T-helper 2 cell treated with Interferon-gamma antibody and Interleukin-4, amounts not matched to agents 100 ng/mL and 5 ng/mL, for 36 hours (primary cell): Measurements from ENCODE around the gene GRIA3. TPM values are rescaled to one million over a fixed set of nuclear protein-coding genes. Genes with fewer than 3 reads are reported as not detected.
"Not testable (repeated sequence)": the region's sequence is repeated elsewhere in the genome, so short reads cannot be mapped to it uniquely, and the experiment has no call there.

ENCODE experiments used
- intact Hi-C: fragments of 100-400 bp; cut with micrococcal nuclease; formaldehyde crosslinking; loops from one replicate; pipeline ENCODE4 v1.15.1; 2023
- total RNA-seq: library from RNA; stranded (reverse); gene quantifications from 2 replicates; pipeline ENCODE4 v1.2.3, GENCODE V29; 2022

The GRIA3 gene
- total RNA-seq, 1 donor from 2014 or later, result not detected

DNA sequence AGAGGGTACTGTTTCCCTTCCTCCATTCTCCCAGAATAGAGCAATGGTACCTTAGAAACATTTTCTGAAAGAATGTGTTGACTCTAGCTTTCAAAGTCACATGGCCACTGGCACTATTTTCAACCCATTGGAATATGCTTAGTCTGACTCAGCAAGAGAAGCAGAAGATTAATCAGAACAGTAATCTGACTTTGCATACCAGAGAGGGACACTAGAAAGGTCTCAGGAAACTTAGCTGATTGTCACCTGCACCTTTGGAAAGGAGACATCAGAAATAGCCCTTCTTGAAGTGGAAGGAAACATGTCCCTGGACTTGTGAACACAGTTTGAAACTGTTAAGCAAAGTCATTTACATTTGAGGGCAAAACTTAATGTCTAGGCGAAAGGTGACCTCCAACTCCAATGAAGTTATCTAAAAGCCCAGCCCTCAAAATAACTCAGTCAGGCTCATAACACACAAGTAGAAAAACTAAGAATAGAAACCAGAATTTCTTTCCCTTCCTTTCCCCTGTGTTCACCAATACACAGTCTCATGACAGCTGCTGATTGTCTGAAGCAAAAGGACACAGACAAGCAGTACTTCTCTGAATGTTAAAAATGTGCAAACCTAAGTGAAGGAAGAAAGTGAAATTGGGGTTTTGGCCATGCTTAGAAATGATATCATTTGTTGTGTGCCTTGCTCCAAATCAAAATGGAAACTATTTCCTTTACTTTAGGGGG lies 270.8 kb downstream of the GRIA3 start:
- intact Hi-C loops, result no loop called here

DNA sequence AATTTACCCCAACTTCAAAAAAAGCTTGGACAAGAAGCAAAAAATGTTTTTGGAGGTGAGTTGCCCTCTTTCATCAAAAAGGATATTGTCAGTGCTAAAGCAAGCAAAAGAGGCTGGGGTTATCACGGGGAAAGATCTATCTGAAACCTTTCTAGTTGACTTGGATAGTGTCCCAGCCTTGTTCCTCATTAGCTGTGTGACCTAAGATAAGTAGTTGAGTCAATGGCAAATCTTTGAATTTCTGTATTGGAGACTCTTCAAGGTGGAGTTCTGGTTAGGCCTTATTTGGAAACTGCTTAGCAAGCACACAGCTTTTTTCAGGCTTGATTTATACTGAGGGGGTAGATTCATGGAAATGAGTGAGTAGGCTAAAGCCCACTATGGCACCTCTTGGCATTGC lies 271.6 kb downstream of the GRIA3 start:
- intact Hi-C loops, result no loop called here

DNA sequence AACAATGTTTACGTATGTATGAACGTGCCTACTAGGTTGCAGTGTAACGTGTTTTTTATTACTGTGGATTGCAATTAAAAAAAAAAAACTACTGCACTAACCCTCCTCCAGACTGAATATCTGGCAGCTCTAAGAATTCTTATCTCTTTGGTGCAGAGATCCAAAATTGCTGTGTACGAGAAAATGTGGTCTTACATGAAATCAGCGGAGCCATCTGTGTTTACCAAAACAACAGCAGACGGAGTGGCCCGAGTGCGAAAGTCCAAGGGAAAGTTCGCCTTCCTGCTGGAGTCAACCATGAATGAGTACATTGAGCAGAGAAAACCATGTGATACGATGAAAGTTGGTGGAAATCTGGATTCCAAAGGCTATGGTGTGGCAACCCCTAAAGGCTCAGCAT lies 280.6 kb downstream of the GRIA3 start:
- intact Hi-C loops, result no loop called here

DNA sequence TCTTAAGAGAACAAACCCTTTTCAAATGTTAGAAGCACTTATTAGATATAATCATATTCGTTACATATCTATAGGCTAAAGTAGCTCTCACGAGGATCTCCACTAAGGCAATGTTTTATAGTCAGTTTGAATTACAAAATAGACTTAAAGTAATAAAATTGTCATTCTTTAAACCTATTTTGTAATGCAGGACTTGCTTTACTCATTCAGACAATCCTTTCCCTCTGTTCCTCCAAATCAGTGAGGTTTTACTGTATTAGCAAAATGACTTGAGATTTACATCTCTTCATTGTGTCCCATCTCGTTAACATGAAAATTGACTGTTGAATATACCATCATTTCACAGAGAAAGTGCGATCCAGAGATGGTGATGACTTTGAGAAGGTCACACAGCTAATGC lies 284.4 kb downstream of the GRIA3 start:
- intact Hi-C loops, result no loop called here

- intact Hi-C loops, result no loop called here
These were observed 291.1 kb downstream of the GRIA3 start for GRCh38 chrX:123475068-123475724.

- intact Hi-C loops, result no loop called here
These were observed 292.6 kb downstream of the GRIA3 start for GRCh38 chrX:123476611-123477219.

DNA sequence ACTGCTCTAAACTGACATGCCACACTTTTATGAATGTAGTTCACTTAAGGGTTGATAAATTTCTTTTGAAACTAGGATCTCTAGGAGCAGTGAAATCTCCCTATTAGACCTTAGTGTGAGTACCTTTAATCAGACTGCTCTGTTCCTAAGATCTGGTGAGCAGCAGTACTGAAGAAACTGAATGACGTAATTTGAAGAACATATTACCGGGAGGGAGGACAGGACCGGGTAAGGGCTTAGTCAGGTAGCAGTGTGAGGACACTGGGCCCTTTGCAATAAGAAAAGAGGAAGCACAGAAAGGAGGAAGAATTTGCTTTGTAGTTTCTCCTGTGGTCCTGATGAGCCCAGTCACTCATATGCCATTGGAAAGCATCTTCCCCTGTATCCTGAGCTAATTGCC lies 293.6 kb downstream of the GRIA3 start:
- intact Hi-C loops, result no loop called here

GRCh38 chrX:123481913-123482851 lies 298.1 kb downstream of the GRIA3 start:
- intact Hi-C loops, result no loop called here

DNA sequence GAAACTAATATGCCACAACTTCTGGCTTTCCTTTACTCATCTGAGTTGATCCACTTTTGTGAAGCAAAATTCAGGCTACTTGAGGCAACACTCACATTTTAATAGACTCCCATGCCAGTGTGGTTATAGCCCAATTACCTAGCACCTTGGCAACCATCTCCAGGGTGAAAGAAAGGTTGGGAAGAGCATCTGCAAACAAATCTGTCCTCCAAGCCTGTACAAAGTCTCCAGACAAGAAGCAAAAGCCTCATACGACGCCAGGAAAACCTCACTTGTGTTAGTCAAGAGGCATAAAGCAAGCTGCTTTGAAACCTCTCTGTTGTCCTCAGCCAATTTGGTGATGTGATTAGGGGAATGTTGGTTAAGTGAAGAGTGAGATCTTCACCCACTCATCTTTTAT lies 302.2 kb downstream of the GRIA3 start:
- intact Hi-C loops, result no loop called here

GRCh38 chrX:123487236-123487635 lies 303.2 kb downstream of the GRIA3 start:
- intact Hi-C loops, result no loop called here

DNA sequence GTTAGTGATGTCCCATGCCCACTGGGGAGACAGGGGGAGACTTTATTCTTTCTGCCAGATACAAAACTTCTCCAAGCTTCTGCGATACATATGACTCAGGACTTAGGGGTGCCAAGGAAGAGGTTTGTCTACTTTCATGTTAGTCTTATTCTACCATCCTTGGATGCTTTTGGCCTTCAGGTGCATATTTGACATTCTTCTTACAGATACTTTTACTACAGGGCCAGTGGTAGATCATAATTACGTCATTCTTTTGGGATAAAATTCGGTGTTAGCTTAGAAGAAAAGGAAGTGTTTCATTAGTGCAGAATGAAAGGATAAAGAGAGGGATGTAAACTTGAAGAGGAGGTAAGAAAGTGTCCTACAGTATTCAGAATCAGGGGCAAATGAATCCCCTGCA lies 303.6 kb downstream of the GRIA3 start:
- intact Hi-C loops, result no loop called here

- intact Hi-C loops, result no loop called here
These were observed 304.9 kb downstream of the GRIA3 start for GRCh38 chrX:123489011-123489410.

GRCh38 chrX:123493857-123494256 lies 309.8 kb downstream of the GRIA3 start:
- intact Hi-C loops, result no loop called here

DNA sequence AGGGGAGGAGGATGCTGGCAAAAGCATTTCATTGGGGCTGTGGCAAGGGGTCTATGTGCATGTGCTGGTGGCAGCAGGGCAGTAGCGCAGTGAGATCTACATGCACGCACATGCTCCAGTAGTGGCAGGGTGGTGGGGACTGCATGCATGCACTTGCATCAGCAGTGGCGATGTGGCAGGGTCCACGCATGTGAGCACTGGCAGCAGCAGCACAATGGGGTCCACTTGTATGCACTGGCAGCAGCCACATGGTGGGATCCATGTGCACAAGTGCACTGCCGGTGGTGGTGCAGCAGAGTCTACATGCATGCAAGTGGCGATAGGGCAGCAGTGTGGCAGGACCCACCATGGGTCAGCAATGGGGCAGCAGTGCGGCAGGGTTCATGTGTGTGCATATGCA lies 315.7 kb downstream of the GRIA3 start:
- intact Hi-C loops, result no loop called here

DNA sequence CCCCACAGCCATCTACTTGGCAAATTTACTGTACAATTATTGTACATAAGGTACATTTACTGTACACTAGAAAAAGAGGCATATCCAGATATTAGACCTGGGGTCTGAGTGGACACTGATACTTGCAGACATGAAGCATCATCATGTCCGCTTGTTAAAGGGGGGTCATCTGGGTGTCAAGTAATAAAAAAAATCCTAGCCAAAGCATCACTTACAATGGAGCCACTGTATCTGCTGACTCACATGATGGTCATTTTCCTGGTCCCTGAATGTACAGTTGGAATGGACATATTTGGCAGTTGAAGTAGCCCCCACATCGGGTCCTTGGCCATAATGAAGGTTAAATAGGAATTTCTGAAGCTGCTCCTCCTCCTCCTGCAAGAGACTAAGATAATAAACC lies 320.0 kb downstream of the GRIA3 start:
- intact Hi-C loops, result no loop called here

- intact Hi-C loops, result no loop called here
These were observed 320.7 kb downstream of the GRIA3 start for GRCh38 chrX:123504630-123505270.

DNA sequence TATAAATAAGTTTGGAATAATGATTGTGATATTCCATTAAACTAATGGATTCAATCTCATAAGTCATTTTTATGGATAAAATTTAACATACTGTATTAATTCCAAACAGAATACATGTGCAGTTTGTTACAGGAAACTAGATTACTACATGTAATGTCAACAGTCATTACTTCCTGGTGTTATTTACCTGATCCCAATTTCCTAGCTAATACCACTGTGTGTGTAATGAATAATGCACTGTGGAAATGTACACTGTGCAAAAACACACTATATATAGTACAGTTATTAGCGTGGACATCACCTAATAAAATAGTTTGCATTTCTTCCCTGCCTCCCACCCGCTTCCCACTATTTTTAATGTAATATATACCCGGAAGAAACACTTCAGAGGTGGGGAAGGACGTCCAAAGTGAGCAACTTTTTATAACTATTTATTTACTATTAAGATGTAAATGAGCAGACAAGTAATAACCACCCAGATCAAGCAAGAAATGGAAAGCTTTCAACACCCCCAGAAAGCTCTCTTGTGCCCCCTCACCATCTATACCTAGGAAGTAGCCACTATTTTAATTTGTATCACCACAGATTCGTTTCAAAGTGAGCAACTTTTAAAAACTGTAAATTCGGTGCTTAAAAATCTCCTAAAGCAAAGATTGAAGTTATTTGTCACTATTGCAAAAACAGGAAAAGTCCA lies 329.7 kb downstream of the GRIA3 start:
- intact Hi-C loops, result no loop called here

DNA sequence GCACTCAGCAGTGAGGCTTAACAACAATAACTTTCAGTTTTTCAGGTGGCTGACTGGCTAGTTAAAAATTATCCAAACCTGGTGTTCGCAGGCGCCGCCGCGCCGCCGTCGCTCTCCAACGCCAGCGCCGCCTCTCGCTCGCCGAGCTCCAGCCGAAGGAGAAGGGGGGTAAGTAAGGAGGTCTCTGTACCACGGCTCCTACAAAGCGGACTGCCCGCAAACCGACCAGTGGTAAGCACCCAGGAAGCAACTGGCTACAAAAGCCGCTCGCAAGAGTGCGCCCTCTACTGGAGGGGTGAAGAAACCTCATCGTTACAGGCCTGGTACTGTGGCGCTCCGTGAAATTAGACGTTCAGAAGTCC lies 330.2 kb downstream of the GRIA3 start:
- intact Hi-C loops, result not testable (repeated sequence)

GRCh38 chrX:123518791-123519190 lies 334.7 kb downstream of the GRIA3 start:
- intact Hi-C loops, result no loop called here

GRCh38 chrX:123525123-123525725 lies 341.1 kb downstream of the GRIA3 start:
- intact Hi-C loops, result no loop called here
